Osteocyte (in vitro differentiated cells): ENCODE results near the gene MAPKAPK3. TPM values are rescaled to one million over a fixed set of nuclear protein-coding genes. Genes with fewer than 3 reads are reported as not detected.
A peak's percentile ranks its signal among the peaks of the same experiment; 100 is the strongest.

Source experiments
- DNase-seq: peaks from one replicate; pipeline ENCODE4 v3.0.0; 2021; ENCODE audit warnings: mixed read lengths; ENCODE audit not compliant: unreplicated experiment; ENCODE audit errors: extremely low spot score
- H3K27ac Mint-ChIP-seq: one replicate; pipeline ENCODE4 v1.8.0; 2021; ENCODE audit warnings: mild to moderate bottlenecking, mixed read lengths; ENCODE audit not compliant: unreplicated experiment
- H3K27me3 Mint-ChIP-seq: one replicate; pipeline ENCODE4 v1.8.0; 2021; ENCODE audit warnings: mixed read lengths; ENCODE audit not compliant: unreplicated experiment
- H3K36me3 Mint-ChIP-seq: one replicate; pipeline ENCODE4 v1.8.0; 2021; ENCODE audit warnings: mixed read lengths; ENCODE audit not compliant: unreplicated experiment
- H3K4me1 Mint-ChIP-seq: one replicate; pipeline ENCODE4 v1.8.0; 2021; ENCODE audit warnings: mixed read lengths; ENCODE audit not compliant: unreplicated experiment
- H3K4me3 Mint-ChIP-seq: one replicate; pipeline ENCODE4 v1.8.0; 2021; ENCODE audit warnings: mild to moderate bottlenecking, moderate library complexity, mixed read lengths; ENCODE audit not compliant: unreplicated experiment
- H3K9me3 Mint-ChIP-seq: one replicate; pipeline ENCODE4 v1.8.0; 2021; ENCODE audit warnings: mixed read lengths; ENCODE audit not compliant: unreplicated experiment
- CTCF ChIP-seq: fragments of 200-600 bp; sonication (generic); IDR thresholded peaks from 2 replicates; pipeline ENCODE4 v1.5.0; 2021; ENCODE audit warnings: antibody characterized with exemption, mild to moderate bottlenecking, moderate library complexity
- total RNA-seq: library from RNA; stranded (reverse); gene quantifications from 2 replicates; pipeline ENCODE4 v1.2.1, GENCODE V29; 2021

Gene MAPKAPK3
- total RNA-seq, 1 donor from 2014 or later, result 24.8 TPM

GRCh38 chr3:50666837-50667236, 49.9 kb downstream of the MAPKAPK3 start:
- no peak for TF ChIP-seq CTCF
- Mint-ChIP-seq H3K27ac (no peak overlapping the region), H3K4me1 (no peaks in the 10 kb centered on the region), H3K9me3 (no peaks in the 10 kb centered on the region), H3K36me3 (no peaks in the 10 kb centered on the region), H3K27me3 (peaks cover 46% of the 10 kb centered on the region), H3K4me3 (no peak overlapping the region)
- DNase-seq, result peak; percentile 5

DNA sequence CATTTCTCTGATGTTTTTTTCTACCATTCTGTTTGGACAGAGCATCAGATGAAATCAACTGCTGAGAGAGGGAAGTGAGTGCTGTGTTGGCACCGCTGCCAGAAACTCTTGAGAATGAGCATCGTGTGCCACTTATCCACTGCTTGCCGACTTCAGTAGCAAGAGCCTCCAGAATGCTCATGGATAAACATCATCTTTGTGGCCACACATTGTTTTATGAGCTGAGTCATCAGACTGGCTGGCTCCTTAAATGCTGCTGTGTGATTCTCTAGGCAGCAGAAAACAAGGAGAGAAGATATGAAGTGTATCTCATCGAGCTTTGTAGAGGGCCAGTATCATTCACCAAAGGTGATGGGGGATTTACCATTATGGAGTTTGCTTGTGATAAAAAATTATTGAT, 54.4 kb downstream of the MAPKAPK3 start:
- no peak overlapping the region for H3K27ac Mint-ChIP-seq
- TF ChIP-seq CTCF, result no peak
- H3K4me3 Mint-ChIP-seq, result no peak overlapping the region
- H3K9me3 Mint-ChIP-seq, result no peaks in the 10 kb centered on the region
- peaks cover 4% of the 10 kb centered on the region for H3K4me1 Mint-ChIP-seq
- no peak for DNase-seq
- peaks cover 69% of the 10 kb centered on the region for H3K27me3 Mint-ChIP-seq
- H3K36me3 Mint-ChIP-seq, result no peaks in the 10 kb centered on the region

- Mint-ChIP-seq H3K27ac (no peak overlapping the region), H3K4me1 (peaks cover 4% of the 10 kb centered on the region), H3K36me3 (no peaks in the 10 kb centered on the region), H3K4me3 (no peak overlapping the region), H3K9me3 (no peaks in the 10 kb centered on the region), H3K27me3 (peaks cover 73% of the 10 kb centered on the region)
- no peak for DNase-seq
- TF ChIP-seq CTCF, result no peak
Observed at GRCh38 chr3:50672656-50673055, 55.7 kb downstream of the MAPKAPK3 start.

GRCh38 chr3:50673931-50674330, 57.0 kb downstream of the MAPKAPK3 start:
- Mint-ChIP-seq H3K9me3 (no peaks in the 10 kb centered on the region), H3K4me3 (peak overlapping the region; percentile 50), H3K4me1 (peaks cover 4% of the 10 kb centered on the region), H3K36me3 (no peaks in the 10 kb centered on the region), H3K27ac (no peak overlapping the region), H3K27me3 (peaks cover 72% of the 10 kb centered on the region)
- DNase-seq, result no peak
- TF ChIP-seq CTCF, result no peak

GRCh38 chr3:50674349-50675178, 57.6 kb downstream of the MAPKAPK3 start, which contains the start of gene DOCK3:
TSS of gene DOCK3 (plus strand) at chr3:50674927. CDS start at chr3:50675264, 337 bp downstream.
- no peaks in the 10 kb centered on the region for H3K36me3 Mint-ChIP-seq
- H3K27me3 Mint-ChIP-seq, result peaks cover 76% of the 10 kb centered on the region
- no peaks in the 10 kb centered on the region for H3K9me3 Mint-ChIP-seq
- H3K4me3 Mint-ChIP-seq, result peak within 1 kb of the TSS; percentile 53
- no peak within 1 kb of the TSS for H3K27ac Mint-ChIP-seq
- DNase-seq, result no peak
- H3K4me1 Mint-ChIP-seq, result peaks cover 4% of the 10 kb centered on the region
- TF ChIP-seq CTCF, result no peak
